ENCODE results near the gene PTGS1. TPM values are rescaled to one million over a fixed set of nuclear protein-coding genes. Genes with fewer than 3 reads are reported as not detected.
A peak's percentile ranks its signal among the peaks of the same experiment; 100 is the strongest.

The PTGS1 gene
- total RNA-seq, 1 donor, result 49.8 TPM

- DNase-seq (ENCODE audit: low read depth in 2 of 3, low spot score in 2 of 3), result no peak
Observed at GRCh38 chr9:122371846-122372245, 1.0 kb downstream of the PTGS1 start.

DNA sequence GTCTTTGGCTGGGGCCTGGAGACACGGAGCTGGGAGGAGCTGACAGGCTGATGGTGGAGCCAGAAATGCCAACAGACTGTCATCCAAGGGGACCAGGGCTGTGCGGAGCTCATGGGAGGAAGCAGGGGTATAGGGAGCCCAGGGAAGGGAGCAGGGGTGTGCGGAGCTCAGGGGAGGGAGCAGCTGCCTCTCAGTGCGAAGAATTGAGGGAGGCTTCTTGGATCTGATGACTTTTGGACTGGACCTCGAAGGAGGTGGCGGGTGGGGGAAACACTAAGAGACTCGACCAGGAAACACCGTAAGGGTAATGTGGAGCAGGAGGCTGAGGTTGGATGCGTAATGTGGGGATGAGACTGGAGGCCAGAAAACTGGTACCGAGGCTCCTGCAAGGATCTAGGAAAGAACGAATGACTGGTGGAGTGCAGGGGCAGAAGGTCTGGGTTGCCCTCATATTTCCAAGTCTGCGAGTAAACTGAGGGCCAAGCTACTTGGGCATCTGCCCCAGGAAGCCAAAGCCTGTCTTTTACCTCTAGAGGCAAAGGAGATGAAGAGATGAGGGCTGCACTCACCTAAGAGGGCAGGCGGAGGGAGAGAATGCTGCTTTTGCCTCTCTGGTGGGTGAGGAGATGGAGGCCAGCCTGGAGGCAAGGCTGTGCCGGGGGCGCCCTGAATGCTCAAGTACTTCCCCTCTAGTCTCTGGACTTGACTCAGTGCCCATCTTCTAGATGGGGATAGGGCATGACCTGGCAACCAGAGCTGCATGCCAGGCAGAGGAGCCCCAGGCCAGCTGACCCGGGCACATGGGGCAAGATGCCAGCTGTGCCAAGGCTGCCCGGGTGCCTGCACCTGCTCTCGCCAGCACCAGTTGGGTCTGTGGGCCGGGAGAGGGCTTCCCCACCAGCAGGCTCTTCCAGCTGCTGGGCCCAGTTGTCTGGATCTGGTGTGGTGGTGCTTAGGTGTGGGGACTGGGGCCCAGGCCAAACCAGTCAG is 2.3 kb downstream of the PTGS1 start:
- DNase-seq (ENCODE audit: low read depth in 2 of 3, low spot score in 2 of 3), result no peak

DNA sequence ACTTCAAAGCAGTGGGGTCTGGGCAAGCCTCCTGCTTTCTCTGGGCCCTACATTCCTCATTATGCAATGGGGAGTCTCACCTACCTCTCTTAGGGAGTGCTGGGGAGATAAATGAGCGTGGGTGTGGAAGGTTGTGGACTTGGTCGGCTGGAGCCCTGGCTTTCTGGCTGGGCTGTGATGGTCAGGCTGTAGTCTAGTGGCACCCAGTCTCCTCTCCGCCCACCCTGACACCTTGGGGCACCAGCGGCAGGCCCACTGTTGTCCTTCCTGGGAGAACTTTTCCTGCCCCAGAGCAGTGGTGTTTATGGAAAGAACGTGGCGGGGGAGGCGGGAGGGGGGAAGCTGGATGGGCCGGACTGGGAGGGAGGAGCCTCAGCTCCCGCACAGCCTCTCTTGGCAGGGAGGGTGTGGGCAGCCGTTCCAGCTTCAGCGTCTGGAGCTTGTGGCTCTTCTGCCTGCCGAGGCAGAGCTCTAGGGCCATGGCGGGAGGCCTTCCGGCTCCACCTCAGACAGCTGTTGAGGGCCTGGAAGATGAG is 4.1 kb downstream of the PTGS1 start:
- DNase-seq (ENCODE audit: low read depth in 2 of 3, low spot score in 2 of 3), result no peak

DNA sequence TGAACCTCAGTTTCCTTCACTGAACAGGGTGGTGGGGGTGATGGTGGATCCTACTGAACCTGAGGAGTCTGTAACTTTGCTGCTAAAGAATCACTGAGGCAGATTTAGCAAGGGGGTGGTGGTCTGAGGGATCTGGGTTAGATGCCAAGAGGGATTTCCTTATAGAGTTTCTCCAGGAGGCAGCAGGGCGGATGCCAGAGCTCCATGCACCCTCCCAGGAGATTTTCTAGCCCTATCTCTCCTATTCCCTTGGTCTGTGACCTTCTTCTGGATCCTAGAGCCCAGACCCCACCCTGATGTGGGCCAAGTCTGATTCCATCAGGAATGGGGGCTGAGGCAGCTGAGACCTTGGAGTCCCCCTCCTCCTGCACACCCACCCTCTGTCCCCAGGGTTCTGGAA is 6.0 kb downstream of the PTGS1 start:
- no peak for DNase-seq (ENCODE audit: low read depth in 2 of 3, low spot score in 2 of 3)

DNA sequence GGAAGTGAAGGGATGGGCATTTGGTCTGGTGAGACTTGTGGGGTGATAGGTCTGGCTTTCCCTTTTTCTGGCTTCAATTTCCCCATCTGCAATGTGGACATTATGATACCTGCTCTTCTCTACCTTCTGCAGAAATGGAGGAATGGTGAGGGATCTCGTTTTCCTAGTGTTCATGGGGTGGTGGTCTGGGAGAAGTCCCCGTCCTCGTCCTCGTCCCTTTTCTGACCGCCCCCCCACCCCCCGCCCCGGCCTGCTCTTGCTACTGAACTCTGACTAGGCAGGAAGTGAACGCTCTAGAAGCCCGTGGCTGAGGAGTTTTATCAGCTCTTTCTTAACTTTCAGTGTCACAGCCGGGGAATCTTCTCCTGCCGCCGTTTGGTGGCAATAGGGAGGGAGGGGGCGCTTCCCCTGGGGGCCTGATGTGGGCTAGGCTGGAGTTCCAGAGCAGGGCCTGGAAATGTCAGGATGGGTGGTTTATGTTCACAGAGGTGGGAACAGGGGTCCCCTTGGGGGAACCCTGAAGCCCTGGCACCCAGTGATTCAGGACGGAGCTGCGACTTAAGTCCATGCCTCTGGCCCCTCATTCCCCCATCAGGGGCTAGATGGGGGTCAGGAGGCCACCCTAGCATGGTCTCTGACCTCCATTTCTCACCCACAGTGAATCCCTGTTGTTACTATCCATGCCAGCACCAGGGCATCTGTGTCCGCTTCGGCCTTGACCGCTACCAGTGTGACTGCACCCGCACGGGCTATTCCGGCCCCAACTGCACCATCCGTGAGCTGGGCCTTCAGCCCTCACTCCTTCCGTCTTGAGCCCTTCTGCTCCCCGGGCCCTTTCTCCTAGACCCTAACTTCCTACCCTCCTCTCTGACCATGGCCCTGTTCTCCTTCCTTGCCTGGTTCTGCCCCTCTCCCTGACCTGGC is 6.7 kb downstream of the PTGS1 start:
- peak in 2 of 3 donors; percentile 37 to 39 for DNase-seq (ENCODE audit: low read depth in 2 of 3, low spot score in 2 of 3)

DNA sequence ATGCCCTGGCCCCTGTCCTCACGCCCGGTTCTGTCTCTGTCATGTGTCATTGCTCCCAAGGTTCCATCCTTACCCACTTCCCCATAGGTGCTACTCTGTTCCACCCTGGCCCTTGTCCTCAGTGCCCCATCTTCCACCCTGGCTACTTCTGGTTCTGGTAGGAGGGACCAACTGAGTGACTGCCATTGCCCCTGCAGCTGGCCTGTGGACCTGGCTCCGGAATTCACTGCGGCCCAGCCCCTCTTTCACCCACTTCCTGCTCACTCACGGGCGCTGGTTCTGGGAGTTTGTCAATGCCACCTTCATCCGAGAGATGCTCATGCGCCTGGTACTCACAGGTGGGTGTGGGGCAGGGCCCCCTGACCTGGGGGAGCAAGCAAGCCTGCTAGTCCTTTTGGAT is 7.4 kb downstream of the PTGS1 start:
- no peak for DNase-seq (ENCODE audit: low read depth in 2 of 3, low spot score in 2 of 3)

DNA sequence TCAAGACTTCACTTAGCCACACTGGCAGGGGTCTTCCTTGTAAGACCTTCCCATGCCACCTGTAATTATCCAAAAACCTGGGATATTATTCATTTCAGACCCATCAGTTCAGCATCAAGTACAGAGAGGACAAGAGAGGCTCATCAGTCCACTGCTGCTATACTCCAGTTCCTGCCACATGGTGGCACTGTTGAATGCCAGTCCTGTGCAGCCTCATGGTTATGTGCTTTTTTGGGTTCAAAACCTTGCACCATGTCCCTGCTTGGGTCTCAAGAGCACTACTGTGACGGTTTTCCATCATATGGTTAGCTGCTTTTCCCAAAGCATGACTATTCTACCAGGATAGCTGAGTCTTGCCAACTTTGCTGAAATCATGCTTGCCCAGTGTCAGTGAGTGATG is 8.5 kb downstream of the PTGS1 start:
- peak in 1 of 3 donors; percentile 38 for DNase-seq (ENCODE audit: low read depth in 2 of 3, low spot score in 2 of 3)

GRCh38 chr9:122380293-122380692 is 9.5 kb downstream of the PTGS1 start:
- no peak for DNase-seq (ENCODE audit: low read depth in 2 of 3, low spot score in 2 of 3)

GRCh38 chr9:122381206-122381950 is 10.6 kb downstream of the PTGS1 start:
- no peak for DNase-seq (ENCODE audit: low read depth in 2 of 3, low spot score in 2 of 3)

DNA sequence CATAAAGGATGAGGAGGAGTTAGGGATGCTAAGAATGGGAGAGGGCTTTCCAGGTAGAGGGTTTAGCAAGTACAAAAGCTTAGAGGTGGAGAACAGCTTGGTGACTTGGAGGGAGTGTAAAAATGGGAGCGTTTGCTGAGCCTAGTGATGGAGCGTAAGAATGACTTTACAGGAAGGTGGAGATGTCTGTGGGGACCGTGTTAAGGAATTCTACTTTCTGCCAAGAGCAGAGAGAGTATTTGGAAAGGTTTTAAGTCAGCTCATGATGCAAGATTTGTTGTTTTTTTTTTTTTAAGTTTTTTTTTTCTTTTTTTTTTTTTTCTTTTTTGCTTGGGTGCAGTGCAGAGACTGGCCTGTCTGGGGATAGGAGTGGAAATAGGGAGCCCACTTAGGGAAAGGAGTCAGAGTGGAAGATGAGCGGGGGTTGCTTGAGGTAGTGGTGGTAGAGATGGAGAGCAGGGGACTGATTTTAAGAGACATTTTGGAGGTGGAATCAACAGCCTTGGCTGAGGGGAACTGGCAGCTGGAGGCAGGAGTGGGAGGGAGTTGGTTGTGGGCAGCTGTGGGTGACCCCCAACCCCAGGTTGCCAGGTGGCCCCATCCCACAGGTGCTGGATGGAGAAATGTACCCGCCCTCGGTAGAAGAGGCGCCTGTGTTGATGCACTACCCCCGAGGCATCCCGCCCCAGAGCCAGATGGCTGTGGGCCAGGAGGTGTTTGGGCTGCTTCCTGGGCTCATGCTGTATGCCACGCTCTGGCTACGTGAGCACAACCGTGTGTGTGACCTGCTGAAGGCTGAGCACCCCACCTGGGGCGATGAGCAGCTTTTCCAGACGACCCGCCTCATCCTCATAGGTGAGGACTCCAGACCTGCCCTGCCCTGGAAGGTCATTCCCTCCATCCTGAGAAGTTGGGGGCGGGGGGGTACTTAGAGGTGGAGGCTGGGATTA is 12.4 kb downstream of the PTGS1 start:
- no peak for DNase-seq (ENCODE audit: low read depth in 2 of 3, low spot score in 2 of 3)

GRCh38 chr9:122383992-122384461 is 13.2 kb downstream of the PTGS1 start:
- no peak for DNase-seq (ENCODE audit: low read depth in 2 of 3, low spot score in 2 of 3)

DNA sequence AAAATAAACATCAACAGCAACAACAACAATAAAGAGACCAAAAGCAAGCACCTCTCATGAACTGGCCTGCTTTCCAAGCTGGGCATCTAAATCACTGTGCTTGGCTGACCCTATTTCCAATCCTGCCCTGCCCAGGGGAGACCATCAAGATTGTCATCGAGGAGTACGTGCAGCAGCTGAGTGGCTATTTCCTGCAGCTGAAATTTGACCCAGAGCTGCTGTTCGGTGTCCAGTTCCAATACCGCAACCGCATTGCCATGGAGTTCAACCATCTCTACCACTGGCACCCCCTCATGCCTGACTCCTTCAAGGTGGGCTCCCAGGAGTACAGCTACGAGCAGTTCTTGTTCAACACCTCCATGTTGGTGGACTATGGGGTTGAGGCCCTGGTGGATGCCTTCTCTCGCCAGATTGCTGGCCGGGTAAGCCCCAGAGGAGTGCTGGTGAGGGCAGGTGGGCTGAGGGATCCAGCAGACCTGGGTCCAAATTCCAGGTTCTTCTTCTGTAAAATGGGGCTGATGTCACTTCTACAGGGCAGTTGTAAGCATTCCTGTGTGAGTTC is 15.6 kb downstream of the PTGS1 start:
- DNase-seq (ENCODE audit: low read depth in 2 of 3, low spot score in 2 of 3), result no peak

- DNase-seq (ENCODE audit: low read depth in 2 of 3, low spot score in 2 of 3), result no peak
Observed at GRCh38 chr9:122387536-122387935, 16.7 kb downstream of the PTGS1 start.

DNA sequence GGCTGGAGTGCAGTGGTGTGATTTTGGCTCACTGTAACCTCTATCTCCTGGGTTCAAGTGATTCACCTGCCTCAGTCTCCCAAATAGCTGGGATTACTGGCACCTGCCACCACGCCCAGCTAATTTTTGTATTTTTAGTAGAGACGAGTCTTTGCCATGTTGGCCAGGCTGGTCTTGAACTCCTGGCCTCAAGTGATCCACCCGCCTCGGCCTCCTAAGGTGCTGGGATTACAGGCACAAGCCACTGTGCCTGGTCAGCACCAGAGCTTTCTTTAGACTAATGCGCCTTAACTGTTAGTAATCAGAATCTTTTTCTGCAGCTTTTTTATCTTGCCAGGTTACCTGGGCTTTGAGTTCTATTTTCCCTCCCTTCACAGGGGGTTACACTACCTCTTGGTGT is 18.4 kb downstream of the PTGS1 start:
- DNase-seq (ENCODE audit: low read depth in 2 of 3, low spot score in 2 of 3), result no peak

GRCh38 chr9:122389799-122390481 is 19.1 kb downstream of the PTGS1 start:
- DNase-seq (ENCODE audit: low read depth in 2 of 3, low spot score in 2 of 3), result peak in 2 of 3 donors; percentile 77 to 86

DNA sequence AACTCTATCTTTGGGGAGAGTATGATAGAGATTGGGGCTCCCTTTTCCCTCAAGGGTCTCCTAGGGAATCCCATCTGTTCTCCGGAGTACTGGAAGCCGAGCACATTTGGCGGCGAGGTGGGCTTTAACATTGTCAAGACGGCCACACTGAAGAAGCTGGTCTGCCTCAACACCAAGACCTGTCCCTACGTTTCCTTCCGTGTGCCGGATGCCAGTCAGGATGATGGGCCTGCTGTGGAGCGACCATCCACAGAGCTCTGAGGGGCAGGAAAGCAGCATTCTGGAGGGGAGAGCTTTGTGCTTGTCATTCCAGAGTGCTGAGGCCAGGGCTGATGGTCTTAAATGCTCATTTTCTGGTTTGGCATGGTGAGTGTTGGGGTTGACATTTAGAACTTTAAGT is 21.5 kb downstream of the PTGS1 start:
- no peak for DNase-seq (ENCODE audit: low read depth in 2 of 3, low spot score in 2 of 3)

DNA sequence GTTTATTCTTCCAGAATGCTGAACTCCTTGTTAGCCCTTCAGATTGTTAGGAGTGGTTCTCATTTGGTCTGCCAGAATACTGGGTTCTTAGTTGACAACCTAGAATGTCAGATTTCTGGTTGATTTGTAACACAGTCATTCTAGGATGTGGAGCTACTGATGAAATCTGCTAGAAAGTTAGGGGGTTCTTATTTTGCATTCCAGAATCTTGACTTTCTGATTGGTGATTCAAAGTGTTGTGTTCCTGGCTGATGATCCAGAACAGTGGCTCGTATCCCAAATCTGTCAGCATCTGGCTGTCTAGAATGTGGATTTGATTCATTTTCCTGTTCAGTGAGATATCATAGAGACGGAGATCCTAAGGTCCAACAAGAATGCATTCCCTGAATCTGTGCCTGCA is 21.9 kb downstream of the PTGS1 start:
- no peak for DNase-seq (ENCODE audit: low read depth in 2 of 3, low spot score in 2 of 3)

DNA sequence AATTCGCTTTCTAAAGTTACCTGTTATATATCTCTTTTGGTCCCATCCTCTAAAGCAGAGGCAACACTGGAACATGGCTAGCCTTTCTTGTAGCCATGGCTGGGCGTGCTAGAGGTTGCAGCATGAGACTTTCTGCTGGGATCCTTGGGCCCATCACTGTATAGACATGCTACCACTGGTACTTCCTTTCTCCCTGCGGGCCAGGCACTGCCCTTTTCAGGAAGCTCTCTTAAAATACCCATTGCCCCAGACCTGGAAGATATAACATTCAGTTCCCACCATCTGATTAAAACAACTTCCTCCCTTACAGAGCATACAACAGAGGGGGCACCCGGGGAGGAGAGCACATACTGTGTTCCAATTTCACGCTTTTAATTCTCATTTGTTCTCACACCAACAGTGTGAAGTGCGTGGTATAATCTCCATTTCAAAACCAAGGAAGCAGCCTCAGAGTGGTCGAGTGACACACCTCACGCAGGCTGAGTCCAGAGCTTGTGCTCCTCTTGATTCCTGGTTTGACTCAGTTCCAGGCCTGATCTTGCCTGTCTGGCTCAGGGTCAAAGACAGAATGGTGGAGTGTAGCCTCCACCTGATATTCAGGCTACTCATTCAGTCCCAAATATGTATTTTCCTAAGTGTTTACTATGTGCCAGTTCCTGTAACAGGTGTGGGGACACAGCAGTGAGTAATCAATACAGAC is 22.6 kb downstream of the PTGS1 start:
- DNase-seq (ENCODE audit: low read depth in 2 of 3, low spot score in 2 of 3), result no peak

All from hematopoietic multipotent progenitor cell (in vitro differentiated cells).